ENCODE results near the gene EGFL7.
A peak's percentile ranks its signal among the peaks of the same experiment; 100 is the strongest.
"Not testable (repeated sequence)": the region's sequence is repeated elsewhere in the genome, so short reads cannot be mapped to it uniquely, and the experiment has no call there.

EGFL7 gene

DNA sequence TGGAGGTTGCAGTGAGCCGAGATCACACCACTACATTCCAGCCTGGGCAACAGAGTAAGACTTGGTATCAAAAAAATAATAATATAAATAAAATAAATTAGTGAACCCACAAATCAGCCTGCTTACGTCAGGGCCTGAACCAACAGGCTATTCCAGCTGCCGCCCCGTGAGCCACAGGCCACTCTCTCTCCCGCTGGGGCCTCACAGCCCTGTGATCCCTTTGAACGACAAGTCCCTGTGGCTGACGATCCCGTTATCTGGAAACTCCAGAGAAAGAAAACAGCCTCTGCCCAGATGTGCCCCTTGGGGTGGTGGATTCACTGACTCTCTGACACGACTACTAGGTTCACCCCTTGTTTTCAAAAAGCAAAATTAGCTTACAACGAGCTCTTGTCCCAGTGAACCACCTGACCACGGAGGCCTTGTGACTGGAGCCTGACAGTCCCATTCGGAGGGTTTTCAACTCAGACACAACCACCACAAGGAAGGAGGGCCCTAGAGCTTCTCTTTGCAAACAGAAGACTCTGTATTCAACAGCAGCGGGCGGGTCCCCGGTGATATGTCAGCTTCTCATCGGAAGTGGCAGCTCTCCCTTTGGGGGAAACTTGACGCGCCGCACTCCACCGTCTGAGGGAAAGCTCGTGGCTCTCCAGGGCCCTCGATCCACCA, 45.3 kb downstream of the EGFL7 start:
- Histone ChIP-seq H3K4me3 (ENCODE audit: low read length in 2 of 2) (no peak overlapping the region), H2BK5ac (ENCODE audit: low read length) (no peak overlapping the region), H3K14ac (ENCODE audit: low read length) (no peak overlapping the region), H3K4ac (ENCODE audit: low read length) (no peak overlapping the region), H3K4me2 (ENCODE audit: insufficient read depth, low read length, poor library complexity, severe bottlenecking) (no peak overlapping the region), H2BK120ac (ENCODE audit: low read depth, low read length) (no peak overlapping the region), H4K8ac (ENCODE audit: low read depth, low read length) (no peak overlapping the region), H3K27me3 (ENCODE audit: control insufficient read depth in 3 of 3, insufficient read depth in 3 of 3, low read depth in 1 of 3, low read length in 3 of 3) (peaks cover 0 to 43% (median 7%) of the 10 kb centered on the region in 3 experiments), H2AFZ (ENCODE audit: low read length) (no peak overlapping the region), H3K18ac (ENCODE audit: low read length) (no peak overlapping the region), H2BK15ac (ENCODE audit: low read length) (no peak overlapping the region), H3K79me1 (ENCODE audit: low read depth, low read length) (peaks cover 5% of the 10 kb centered on the region), H3K27ac (replicated peaks; ENCODE audit: low read length) (no peak overlapping the region), H3K4me1 (ENCODE audit: control insufficient read depth in 2 of 2, insufficient read depth in 1 of 2, low read depth in 1 of 2, low read length in 2 of 2) (peaks cover 0 to 5% of the 10 kb centered on the region in 2 donors), H3K9ac (ENCODE audit: low read depth, low read length, poor library complexity) (no peak overlapping the region), H3K23ac (ENCODE audit: low read depth, low read length, poor library complexity) (no peak overlapping the region), H3K9me3 (replicated peaks in 1 of 2; ENCODE audit: control insufficient read depth in 2 of 2, insufficient read depth in 1 of 2, low read depth in 1 of 2, low read length in 2 of 2) (no peaks in the 10 kb centered on the region), H2AK5ac (ENCODE audit: low read depth, low read length) (peak overlapping the region; percentile 19), H2BK12ac (ENCODE audit: low read length) (no peak overlapping the region), H4K91ac (ENCODE audit: low read depth, low read length, poor library complexity) (no peak overlapping the region), H3K36me3 (replicated peaks in 1 of 2; ENCODE audit: control insufficient read depth in 2 of 2, insufficient read depth in 2 of 2, low read length in 2 of 2) (no peaks in the 10 kb centered on the region)
- WGBS, 2 donors (ENCODE audit: extremely low coverage in 2 of 2, insufficient read length in 2 of 2, insufficient replicate concordance in 1 of 2) = no CpG with 5 or more reads among the region's 22 CpGs
- no peak for DNase-seq (ENCODE audit: low spot score)

DNA sequence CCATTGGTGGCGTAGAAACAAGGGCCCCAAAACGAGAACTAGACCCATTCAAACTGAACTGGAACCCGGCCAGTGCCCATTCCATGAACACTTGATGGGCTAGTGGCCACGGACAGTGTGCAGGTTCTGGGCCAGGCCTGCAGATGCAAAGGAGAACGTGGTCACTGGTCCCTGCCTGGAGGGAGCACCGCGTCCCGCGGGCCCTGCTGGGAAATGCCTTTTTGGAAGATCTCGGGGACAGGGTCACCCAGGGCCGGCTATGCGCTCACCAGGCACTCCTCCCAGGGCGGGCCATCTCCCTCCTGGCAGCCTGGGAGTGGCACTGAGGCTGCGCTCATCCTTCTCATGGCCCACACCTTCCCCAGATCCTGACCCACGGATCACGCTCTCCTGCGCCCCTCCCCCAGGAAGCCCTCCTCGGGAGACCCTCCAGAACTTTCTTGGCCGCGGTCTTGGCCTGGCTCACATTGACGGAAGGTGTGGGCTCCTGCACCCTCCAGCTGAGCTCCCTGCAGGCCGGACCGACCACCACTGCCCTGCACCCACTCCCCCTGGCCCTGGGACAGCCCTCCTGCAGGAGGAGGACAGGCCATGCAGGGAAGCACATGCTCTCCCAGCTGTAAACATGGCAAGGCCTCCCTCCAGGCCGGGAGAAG, 46.9 kb downstream of the EGFL7 start:
- no CpG with 5 or more reads among the region's 24 CpGs for WGBS, 2 donors (ENCODE audit: extremely low coverage in 2 of 2, insufficient read length in 2 of 2, insufficient replicate concordance in 1 of 2)
- H3K9ac ChIP-seq (ENCODE audit: low read depth, low read length, poor library complexity) = no peak overlapping the region
- H3K27me3 ChIP-seq (ENCODE audit: control insufficient read depth in 3 of 3, insufficient read depth in 3 of 3, low read depth in 1 of 3, low read length in 3 of 3) = peaks cover 0 to 43% (median 7%) of the 10 kb centered on the region in 3 experiments
- H3K9me3 ChIP-seq (replicated peaks in 1 of 2; ENCODE audit: control insufficient read depth in 2 of 2, insufficient read depth in 1 of 2, low read depth in 1 of 2, low read length in 2 of 2) = no peaks in the 10 kb centered on the region
- H3K4me3 ChIP-seq (ENCODE audit: low read length in 2 of 2) = peak overlapping the region in 1 of 2 donors; percentile 45
- peak overlapping the region; percentile 87 for H2BK5ac ChIP-seq (ENCODE audit: low read length)
- H4K8ac ChIP-seq (ENCODE audit: low read depth, low read length) = peak overlapping the region; percentile 43
- H3K36me3 ChIP-seq (replicated peaks in 1 of 2; ENCODE audit: control insufficient read depth in 2 of 2, insufficient read depth in 2 of 2, low read length in 2 of 2) = no peaks in the 10 kb centered on the region
- H3K14ac ChIP-seq (ENCODE audit: low read length) = no peak overlapping the region
- no peak overlapping the region for H2AFZ ChIP-seq (ENCODE audit: low read length)
- no peak for DNase-seq (ENCODE audit: low spot score)
- H2BK15ac ChIP-seq (ENCODE audit: low read length) = peak overlapping the region; percentile 67
- H3K18ac ChIP-seq (ENCODE audit: low read length) = peak overlapping the region; percentile 85
- H3K79me1 ChIP-seq (ENCODE audit: low read depth, low read length) = peaks cover 13% of the 10 kb centered on the region
- H3K4me1 ChIP-seq (ENCODE audit: control insufficient read depth in 2 of 2, insufficient read depth in 1 of 2, low read depth in 1 of 2, low read length in 2 of 2) = peaks cover 8 to 19% of the 10 kb centered on the region in 2 donors
- H2AK5ac ChIP-seq (ENCODE audit: low read depth, low read length) = peak overlapping the region; percentile 96
- peak overlapping the region; percentile 58 for H2BK12ac ChIP-seq (ENCODE audit: low read length)
- no peak overlapping the region for H3K4ac ChIP-seq (ENCODE audit: low read length)
- H4K91ac ChIP-seq (ENCODE audit: low read depth, low read length, poor library complexity) = no peak overlapping the region
- peak overlapping the region; percentile 85 for H3K23ac ChIP-seq (ENCODE audit: low read depth, low read length, poor library complexity)
- peak overlapping the region; percentile 61 for H2BK120ac ChIP-seq (ENCODE audit: low read depth, low read length)
- no peak overlapping the region for H3K27ac ChIP-seq (replicated peaks; ENCODE audit: low read length)
- H3K4me2 ChIP-seq (ENCODE audit: insufficient read depth, low read length, poor library complexity, severe bottlenecking) = no peak overlapping the region

DNA sequence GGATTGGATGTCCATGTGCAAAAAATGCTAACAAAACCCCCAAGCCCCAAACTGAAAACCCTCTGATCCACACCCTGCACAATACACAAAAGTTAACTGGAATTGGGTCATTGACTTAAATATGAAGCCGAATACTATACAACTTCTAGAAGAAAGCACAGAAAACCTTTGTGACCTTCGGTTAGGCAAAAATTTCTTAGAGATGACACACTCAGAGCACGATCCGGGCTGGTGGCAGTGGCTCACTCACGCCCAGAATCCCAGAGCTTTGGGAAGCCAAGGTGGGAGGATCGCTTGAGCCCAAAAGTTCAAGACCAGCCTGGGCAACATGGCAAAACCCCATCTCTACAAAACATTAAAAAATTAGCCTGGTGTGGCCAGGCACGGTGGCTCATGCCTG, 47.8 kb downstream of the EGFL7 start:
- H2BK15ac ChIP-seq (ENCODE audit: low read length) = no peak overlapping the region
- H3K27me3 ChIP-seq (ENCODE audit: control insufficient read depth in 3 of 3, insufficient read depth in 3 of 3, low read depth in 1 of 3, low read length in 3 of 3) = peaks cover 0 to 39% (median 7%) of the 10 kb centered on the region in 3 experiments
- H3K9me3 ChIP-seq (replicated peaks in 1 of 2; ENCODE audit: control insufficient read depth in 2 of 2, insufficient read depth in 1 of 2, low read depth in 1 of 2, low read length in 2 of 2) = no peaks in the 10 kb centered on the region
- peaks cover 17% of the 10 kb centered on the region for H3K79me1 ChIP-seq (ENCODE audit: low read depth, low read length)
- no peak overlapping the region for H4K8ac ChIP-seq (ENCODE audit: low read depth, low read length)
- H3K4me3 ChIP-seq (ENCODE audit: low read length in 2 of 2) = no peak overlapping the region
- H3K23ac ChIP-seq (ENCODE audit: low read depth, low read length, poor library complexity) = no peak overlapping the region
- H3K27ac ChIP-seq (replicated peaks; ENCODE audit: low read length) = no peak overlapping the region
- no peak overlapping the region for H2BK12ac ChIP-seq (ENCODE audit: low read length)
- H3K36me3 ChIP-seq (replicated peaks in 1 of 2; ENCODE audit: control insufficient read depth in 2 of 2, insufficient read depth in 2 of 2, low read length in 2 of 2) = peaks cover 0 to under 1% of the 10 kb centered on the region in 2 donors
- WGBS, 2 donors (ENCODE audit: extremely low coverage in 2 of 2, insufficient read length in 2 of 2, insufficient replicate concordance in 1 of 2) = no CpG with 5 or more reads among the region's 7 CpGs
- no peak overlapping the region for H4K91ac ChIP-seq (ENCODE audit: low read depth, low read length, poor library complexity)
- no peak overlapping the region for H2BK120ac ChIP-seq (ENCODE audit: low read depth, low read length)
- H3K9ac ChIP-seq (ENCODE audit: low read depth, low read length, poor library complexity) = no peak overlapping the region
- H3K4ac ChIP-seq (ENCODE audit: low read length) = no peak overlapping the region
- no peak overlapping the region for H2AFZ ChIP-seq (ENCODE audit: low read length)
- no peak overlapping the region for H2BK5ac ChIP-seq (ENCODE audit: low read length)
- peaks cover 8 to 23% of the 10 kb centered on the region in 2 donors for H3K4me1 ChIP-seq (ENCODE audit: control insufficient read depth in 2 of 2, insufficient read depth in 1 of 2, low read depth in 1 of 2, low read length in 2 of 2)
- no peak overlapping the region for H3K14ac ChIP-seq (ENCODE audit: low read length)
- H2AK5ac ChIP-seq (ENCODE audit: low read depth, low read length) = no peak overlapping the region
- H3K4me2 ChIP-seq (ENCODE audit: insufficient read depth, low read length, poor library complexity, severe bottlenecking) = no peak overlapping the region
- H3K18ac ChIP-seq (ENCODE audit: low read length) = no peak overlapping the region
- DNase-seq (ENCODE audit: low spot score) = no peak

DNA sequence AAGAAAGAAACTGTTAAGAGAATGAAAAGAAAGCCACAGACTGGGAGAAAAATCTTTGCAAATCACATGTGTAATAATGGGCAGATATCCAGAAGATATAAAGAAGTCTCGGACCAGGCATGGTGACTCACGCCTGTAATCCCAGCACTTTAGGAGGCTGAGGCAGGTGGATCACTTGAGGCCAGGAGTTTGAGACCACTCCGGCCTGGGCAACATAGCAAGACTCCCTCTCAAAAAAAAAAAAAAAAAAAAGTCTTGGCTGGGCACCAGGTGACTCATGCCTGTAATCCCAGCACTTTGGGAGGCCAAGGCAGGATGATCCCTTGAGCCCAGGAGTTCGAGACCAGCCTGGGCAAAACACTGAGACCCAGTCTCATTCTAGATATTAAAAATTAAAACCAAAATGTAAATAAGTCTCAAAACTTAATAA, 48.5 kb downstream of the EGFL7 start:
- H4K91ac ChIP-seq (ENCODE audit: low read depth, low read length, poor library complexity); H3K9ac ChIP-seq (ENCODE audit: low read depth, low read length, poor library complexity); H3K27ac ChIP-seq (replicated peaks; ENCODE audit: low read length); H3K14ac ChIP-seq (ENCODE audit: low read length); H3K36me3 ChIP-seq (replicated peaks in 1 of 2; ENCODE audit: control insufficient read depth in 2 of 2, insufficient read depth in 2 of 2, low read length in 2 of 2); H3K23ac ChIP-seq (ENCODE audit: low read depth, low read length, poor library complexity); H3K9me3 ChIP-seq (replicated peaks in 1 of 2; ENCODE audit: control insufficient read depth in 2 of 2, insufficient read depth in 1 of 2, low read depth in 1 of 2, low read length in 2 of 2); H3K4me3 ChIP-seq (ENCODE audit: low read length in 2 of 2); H2AK5ac ChIP-seq (ENCODE audit: low read depth, low read length); H4K8ac ChIP-seq (ENCODE audit: low read depth, low read length); H2BK120ac ChIP-seq (ENCODE audit: low read depth, low read length); DNase-seq (ENCODE audit: low spot score); H3K4ac ChIP-seq (ENCODE audit: low read length); H2BK12ac ChIP-seq (ENCODE audit: low read length); H2BK5ac ChIP-seq (ENCODE audit: low read length); H2BK15ac ChIP-seq (ENCODE audit: low read length); H2AFZ ChIP-seq (ENCODE audit: low read length); H3K4me2 ChIP-seq (ENCODE audit: insufficient read depth, low read length, poor library complexity, severe bottlenecking); H3K18ac ChIP-seq (ENCODE audit: low read length): not testable (repeated sequence)
- peaks cover 17% of the 10 kb centered on the region for H3K79me1 ChIP-seq (ENCODE audit: low read depth, low read length)
- H3K27me3 ChIP-seq (ENCODE audit: control insufficient read depth in 3 of 3, insufficient read depth in 3 of 3, low read depth in 1 of 3, low read length in 3 of 3) = peaks cover 0 to 37% (median 7%) of the 10 kb centered on the region in 3 experiments
- peaks cover 8 to 23% of the 10 kb centered on the region in 2 donors for H3K4me1 ChIP-seq (ENCODE audit: control insufficient read depth in 2 of 2, insufficient read depth in 1 of 2, low read depth in 1 of 2, low read length in 2 of 2)
- no CpG with 5 or more reads among the region's 4 CpGs for WGBS, 2 donors (ENCODE audit: extremely low coverage in 2 of 2, insufficient read length in 2 of 2, insufficient replicate concordance in 1 of 2)

Data from neuronal stem cell (in vitro differentiated cells).